ENCODE results near the gene ACOT7. TPM values are rescaled to one million over a fixed set of nuclear protein-coding genes. Genes with fewer than 3 reads are reported as not detected.
A peak's percentile ranks its signal among the peaks of the same experiment; 100 is the strongest.

The ACOT7 gene
- total RNA-seq, 1 donor from 2014 or later = 80.3 TPM

- no peak for DNase-seq (ENCODE audit: low read depth)
- TF ChIP-seq, protein P1, sequence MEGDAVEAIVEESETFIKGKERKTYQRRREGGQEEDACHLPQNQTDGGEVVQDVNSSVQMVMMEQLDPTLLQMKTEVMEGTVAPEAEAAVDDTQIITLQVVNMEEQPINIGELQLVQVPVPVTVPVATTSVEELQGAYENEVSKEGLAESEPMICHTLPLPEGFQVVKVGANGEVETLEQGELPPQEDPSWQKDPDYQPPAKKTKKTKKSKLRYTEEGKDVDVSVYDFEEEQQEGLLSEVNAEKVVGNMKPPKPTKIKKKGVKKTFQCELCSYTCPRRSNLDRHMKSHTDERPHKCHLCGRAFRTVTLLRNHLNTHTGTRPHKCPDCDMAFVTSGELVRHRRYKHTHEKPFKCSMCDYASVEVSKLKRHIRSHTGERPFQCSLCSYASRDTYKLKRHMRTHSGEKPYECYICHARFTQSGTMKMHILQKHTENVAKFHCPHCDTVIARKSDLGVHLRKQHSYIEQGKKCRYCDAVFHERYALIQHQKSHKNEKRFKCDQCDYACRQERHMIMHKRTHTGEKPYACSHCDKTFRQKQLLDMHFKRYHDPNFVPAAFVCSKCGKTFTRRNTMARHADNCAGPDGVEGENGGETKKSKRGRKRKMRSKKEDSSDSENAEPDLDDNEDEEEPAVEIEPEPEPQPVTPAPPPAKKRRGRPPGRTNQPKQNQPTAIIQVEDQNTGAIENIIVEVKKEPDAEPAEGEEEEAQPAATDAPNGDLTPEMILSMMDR (conservative IDR thresholded peaks at IDR 0.05; ENCODE audit: low read depth, low read length) = no peak
- H3K4me3 ChIP-seq (ENCODE audit: low read depth, low read length) = no peak overlapping the region
Measured at GRCh38 chr1:6358144-6358624, 35.4 kb downstream of the ACOT7 start.

DNA sequence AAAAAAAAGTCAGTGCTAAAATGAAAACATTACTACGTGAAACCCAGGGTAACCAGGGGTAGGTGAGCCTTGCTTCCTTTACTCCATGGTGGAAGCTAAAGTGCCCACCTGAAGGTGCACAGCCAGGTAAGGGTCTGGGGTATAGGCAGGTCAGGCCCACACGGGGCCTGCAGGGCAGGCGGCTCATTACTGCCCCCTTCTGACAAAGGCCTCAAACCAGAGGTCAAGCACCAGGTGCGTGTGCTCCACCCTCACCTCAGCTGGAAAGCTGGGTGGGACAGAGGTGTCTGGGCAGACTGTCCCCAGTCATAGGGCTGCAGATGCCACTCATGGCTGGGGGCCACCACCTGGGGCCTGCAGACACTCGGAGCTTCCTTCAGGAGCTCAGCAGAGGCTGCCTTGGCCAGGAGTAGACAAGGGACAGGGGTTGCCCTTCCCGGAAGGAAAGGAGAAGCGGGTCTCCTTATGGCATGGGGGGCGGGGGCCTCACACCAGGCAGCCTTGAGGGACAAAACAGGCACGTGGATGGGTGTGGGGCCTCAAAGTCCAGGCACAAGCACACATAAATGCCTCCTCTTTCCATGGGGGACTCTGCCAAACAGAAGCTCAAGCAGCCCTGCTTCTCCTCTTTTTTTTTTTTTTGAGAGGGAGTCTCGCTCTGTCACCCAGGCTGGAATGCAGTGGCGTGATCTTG is 36.2 kb downstream of the ACOT7 start:
- TF ChIP-seq, protein P1 (conservative IDR thresholded peaks at IDR 0.05; ENCODE audit: low read depth, low read length) = peak; percentile 47
- DNase-seq (ENCODE audit: low read depth) = no peak
- H3K4me3 ChIP-seq (ENCODE audit: low read depth, low read length) = no peak overlapping the region

- TF ChIP-seq, protein P1 (conservative IDR thresholded peaks at IDR 0.05; ENCODE audit: low read depth, low read length) = no peak
Measured at GRCh38 chr1:6355621-6356020, 37.9 kb downstream of the ACOT7 start.

DNA sequence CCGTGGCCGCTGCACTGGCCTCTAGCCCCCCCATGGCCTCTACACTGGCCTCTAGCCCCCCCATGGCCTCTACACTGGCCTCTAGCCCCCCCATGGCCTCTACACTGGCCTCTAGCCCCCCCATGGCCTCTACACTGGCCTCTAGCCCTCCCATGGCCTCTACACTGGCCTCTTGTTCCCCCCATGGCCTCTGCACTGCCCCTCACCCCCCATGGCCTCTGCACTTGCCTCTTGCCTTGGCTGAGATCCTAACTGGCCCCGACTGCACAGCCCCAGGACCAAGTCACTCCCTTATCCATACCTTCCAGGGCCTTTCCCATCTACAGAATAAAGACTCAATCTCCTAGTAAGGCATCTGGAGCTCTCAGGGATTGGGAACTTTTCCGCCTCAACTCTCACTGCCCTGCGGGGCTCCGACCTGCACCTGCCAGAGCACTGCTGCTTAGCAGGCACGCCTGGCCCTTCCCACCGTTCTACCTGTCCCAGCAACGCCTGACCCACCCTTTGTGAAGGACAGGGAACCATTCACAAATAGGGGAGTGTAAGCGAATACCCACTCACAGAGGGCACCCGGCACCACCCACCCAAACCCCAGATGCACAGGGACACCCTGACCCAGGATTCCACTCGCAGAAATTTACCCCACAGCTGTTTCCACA is 38.8 kb downstream of the ACOT7 start:
- no peak overlapping the region for H3K4me3 ChIP-seq (ENCODE audit: low read depth, low read length)
- TF ChIP-seq, protein P1 (conservative IDR thresholded peaks at IDR 0.05; ENCODE audit: low read depth, low read length) = no peak
- DNase-seq (ENCODE audit: low read depth) = no peak

More at GRCh38 chr1:6355621-6356020, 37.9 kb downstream of the ACOT7 start:
- H3K4me3 ChIP-seq (ENCODE audit: low read depth, low read length) = no peak overlapping the region
- DNase-seq (ENCODE audit: low read depth) = no peak

- no peak for DNase-seq (ENCODE audit: low read depth)
- H3K4me3 ChIP-seq (ENCODE audit: low read depth, low read length) = no peak overlapping the region
- TF ChIP-seq, protein P1 (conservative IDR thresholded peaks at IDR 0.05; ENCODE audit: low read depth, low read length) = no peak
Measured at GRCh38 chr1:6353955-6354658, 39.5 kb downstream of the ACOT7 start.

DNA sequence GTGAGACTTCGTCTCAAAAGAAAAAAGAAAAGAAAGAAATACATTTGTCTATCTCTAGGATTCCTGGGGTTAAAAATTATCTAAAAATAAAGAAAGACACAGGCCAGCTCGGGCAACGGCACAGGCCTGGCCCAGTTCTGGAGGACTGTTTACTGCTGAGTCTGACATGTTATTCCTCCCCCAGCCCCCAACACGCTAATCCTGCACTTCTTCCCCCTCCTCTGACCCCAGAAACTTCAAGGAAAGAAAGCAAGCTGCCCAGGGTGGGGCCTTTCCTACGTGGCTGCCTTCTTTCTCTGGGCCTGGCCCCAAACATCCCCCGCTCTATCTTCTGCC is 40.0 kb downstream of the ACOT7 start:
- no peak overlapping the region for H3K4me3 ChIP-seq (ENCODE audit: low read depth, low read length)
- TF ChIP-seq, protein P1 (conservative IDR thresholded peaks at IDR 0.05; ENCODE audit: low read depth, low read length) = no peak
- DNase-seq (ENCODE audit: low read depth) = no peak

Measured in epithelial cell of proximal tubule (primary cell).